Measurements from ENCODE around the gene ADAMTS5.

Gene ADAMTS5

GRCh38 chr21:26967062-26967913 is at the start of gene ADAMTS5:
ADAMTS5 (minus strand) TSS chr21:26967088; CDS start chr21:26966391, 697 bp downstream.
- DNase-seq: no peak

- no peak for DNase-seq
Observed at GRCh38 chr21:27001526-27001925, 34.6 kb upstream of the ADAMTS5 start.

GRCh38 chr21:26983576-26983975 is 16.7 kb upstream of the ADAMTS5 start:
- DNase-seq: no peak

GRCh38 chr21:26982767-26983166 is 15.9 kb upstream of the ADAMTS5 start:
- DNase-seq: no peak

GRCh38 chr21:26977746-26978145 is 10.9 kb upstream of the ADAMTS5 start:
- DNase-seq: no peak

GRCh38 chr21:26973226-26973625 is 6.3 kb upstream of the ADAMTS5 start:
- DNase-seq: no peak

GRCh38 chr21:26972192-26972591 is 5.3 kb upstream of the ADAMTS5 start:
- DNase-seq: no peak

GRCh38 chr21:26969971-26970725 is 3.3 kb upstream of the ADAMTS5 start:
- DNase-seq: no peak

GRCh38 chr21:26966649-26967061 is 233 bp downstream of the ADAMTS5 start:
- no peak for DNase-seq

- no peak for DNase-seq
Observed at GRCh38 chr21:26965907-26966581, 844 bp downstream of the ADAMTS5 start.

- no peak for DNase-seq
Observed at GRCh38 chr21:26965040-26965906, 1.6 kb downstream of the ADAMTS5 start.

GRCh38 chr21:26964170-26964778 is 2.6 kb downstream of the ADAMTS5 start:
- no peak for DNase-seq

- DNase-seq: no peak
Observed at GRCh38 chr21:26962621-26963181, 4.2 kb downstream of the ADAMTS5 start.

- no peak for DNase-seq
Observed at GRCh38 chr21:26961698-26962097, 5.2 kb downstream of the ADAMTS5 start.

GRCh38 chr21:26958788-26959187 is 8.1 kb downstream of the ADAMTS5 start:
- no peak for DNase-seq

- DNase-seq: no peak
Observed at GRCh38 chr21:26956813-26957212, 10.1 kb downstream of the ADAMTS5 start.

GRCh38 chr21:26956216-26956615 is 10.7 kb downstream of the ADAMTS5 start:
- no peak for DNase-seq

GRCh38 chr21:26954662-26955121 is 12.2 kb downstream of the ADAMTS5 start:
- DNase-seq: peak in 1 of 2 experiments; percentile 11

- no peak for DNase-seq
Observed at GRCh38 chr21:26952374-26953066, 14.4 kb downstream of the ADAMTS5 start.

- no peak for DNase-seq
Observed at GRCh38 chr21:26949830-26950229, 17.1 kb downstream of the ADAMTS5 start.

- DNase-seq: no peak
Observed at GRCh38 chr21:26948194-26948593, 18.7 kb downstream of the ADAMTS5 start.

Data from SHP77 (cell line).